ENCODE measurements around the gene ERLEC1. TPM values are rescaled to one million over a fixed set of nuclear protein-coding genes. Genes with fewer than 3 reads are reported as not detected.

Gene ERLEC1
- total RNA-seq, 1 experiment from 2014 or later, result 21.6 TPM

- Histone ChIP-seq H3K23ac (ENCODE audit: insufficient read length, low read depth, low read length) (no peak within 1 kb of the TSS), H3K9me3 (ENCODE audit: control insufficient read depth, low read depth, low read length) (no peaks in the 10 kb centered on the region), H2BK120ac (ENCODE audit: low read depth, low read length, poor library complexity, severe bottlenecking) (no peak within 1 kb of the TSS), H3K79me1 (ENCODE audit: insufficient read depth, low read depth, low read length, poor library complexity, severe bottlenecking) (no peaks in the 10 kb centered on the region), H3K4me1 (ENCODE audit: insufficient read depth, low read length) (no peaks in the 10 kb centered on the region), H3K27ac (ENCODE audit: insufficient read length, low read depth, low read length) (no peak within 1 kb of the TSS), H3K18ac (ENCODE audit: insufficient read length, low read depth, low read length) (no peak within 1 kb of the TSS), H3K23me2 (ENCODE audit: insufficient read length, low read depth, low read length, poor library complexity, severe bottlenecking) (no peaks in the 10 kb centered on the region), H2BK20ac (ENCODE audit: low read depth, low read length, poor library complexity, severe bottlenecking) (no peak within 1 kb of the TSS), H2AFZ (ENCODE audit: low read length) (no peak within 1 kb of the TSS), H4K8ac (replicated peaks; ENCODE audit: insufficient read length, low read depth, low read length) (no peak within 1 kb of the TSS), H2BK5ac (ENCODE audit: insufficient read length, low read length) (no peak within 1 kb of the TSS), H3K79me2 (ENCODE audit: insufficient read depth, low read length) (no peaks in the 10 kb centered on the region), H2AK5ac (ENCODE audit: insufficient read length, low read length) (no peak within 1 kb of the TSS), H2BK12ac (ENCODE audit: insufficient read length, low read depth, low read length) (no peak within 1 kb of the TSS), H3K4me2 (ENCODE audit: insufficient read depth, insufficient read length, low read length) (peak within 1 kb of the TSS; percentile 44), H3K4ac (ENCODE audit: low read depth, low read length) (no peak within 1 kb of the TSS), H3K9ac (ENCODE audit: extremely low read depth, insufficient read length, low read length) (no peak within 1 kb of the TSS), H4K91ac (ENCODE audit: insufficient read length, low read depth, low read length) (no peak within 1 kb of the TSS), H3K14ac (ENCODE audit: insufficient read depth, low read length) (peak within 1 kb of the TSS; percentile 44), H3K56ac (ENCODE audit: insufficient read length, low read depth, low read length) (no peak within 1 kb of the TSS), H4K20me1 (ENCODE audit: control insufficient read depth, insufficient read depth, insufficient read length) (no peaks in the 10 kb centered on the region), H4K5ac (ENCODE audit: insufficient read length, low read depth, low read length) (no peak within 1 kb of the TSS), H2BK15ac (ENCODE audit: low read depth, low read length) (no peak within 1 kb of the TSS), H3K27me3 (ENCODE audit: insufficient read depth, low read length) (no peaks in the 10 kb centered on the region), H3T11ph (ENCODE audit: low read length) (no peak within 1 kb of the TSS)
- TF ChIP-seq CTCF (conservative IDR thresholded peaks at IDR 0.05), result no peak
- DNase-seq, result peak; percentile 63
- H3K4me3 Mint-ChIP-seq, result no peak within 1 kb of the TSS
- H3K9me3 Mint-ChIP-seq, result no peaks in the 10 kb centered on the region
- no CpG with 5 or more reads among the region's 72 CpGs for WGBS (ENCODE audit: extremely low coverage, insufficient read length, low lambda C conversion rate)
- H3K27ac Mint-ChIP-seq, result peak within 1 kb of the TSS in 2 of 3 experiments; percentile 56 to 59; a peak in 3 of 7 replicates
- no peaks in the 10 kb centered on the region for H3K27me3 Mint-ChIP-seq (ENCODE audit: low read depth)
- H3K36me3 Mint-ChIP-seq (ENCODE audit: insufficient read depth in 1 of 3, low read depth in 3 of 3), result peaks cover under 1 to 9% (median 1%) of the 10 kb centered on the region in 3 experiments; a peak in 6 of 7 replicates
- peaks cover 3 to 6% of the 10 kb centered on the region in 2 experiments; a peak in 2 of 4 replicates for H3K4me1 Mint-ChIP-seq
Measured at GRCh38 chr2:53859206-53860181, 72.7 kb downstream of the ERLEC1 start, which contains the start of gene GPR75. Gene GPR75 (minus strand): TSS chr2:53859967. CDS start chr2:53854756, 5,211 bp downstream.
